ENCODE results near the gene FADS2. TPM values are rescaled to one million over a fixed set of nuclear protein-coding genes. Genes with fewer than 3 reads are reported as not detected.

The FADS2 gene
- total and polyA plus RNA-seq, 2 experiments from 2014 or later: 124 to 392 TPM

- no peak for TF ChIP-seq ZNF114 (CRISPR knock-in tag; IDR thresholded peaks at IDR 0.05)
- no peak for TF ChIP-seq CTCF (conservative IDR thresholded peaks at IDR 0.05; ENCODE audit: low read depth in 2 of 2)
- no peak for TF ChIP-seq POLR2AphosphoS5 (IDR thresholded peaks at IDR 0.05; ENCODE audit: low read depth)
- TF ChIP-seq CREB1 (CRISPR knock-in tag; IDR thresholded peaks at IDR 0.05; ENCODE audit: low read depth): no peak
- TF ChIP-seq ZNF462 (CRISPR knock-in tag; IDR thresholded peaks at IDR 0.05): no peak
Observed at GRCh38 chr11:61913699-61914395, 85.7 kb downstream of the FADS2 start (continued).

- peaks cover 23% of the 10 kb centered on the region for H3K27me3 ChIP-seq (ENCODE audit: insufficient read depth)
- H4K20me1 ChIP-seq (replicated peaks; ENCODE audit: insufficient read depth): no peaks in the 10 kb centered on the region
- H3K9me2 ChIP-seq (ENCODE audit: insufficient read depth): no peaks in the 10 kb centered on the region
- no peaks in the 10 kb centered on the region for H3K79me2 ChIP-seq (replicated peaks; ENCODE audit: insufficient read depth)
- no peaks in the 10 kb centered on the region for H3F3A ChIP-seq (replicated peaks; ENCODE audit: low read depth)
- no peak overlapping the region for H3K4me3 ChIP-seq
- Mint-ChIP-seq H3K4me3 (no peak overlapping the region), H3K4me1 (peaks cover 10% of the 10 kb centered on the region; the same call in 2 of the 3 replicates), H3K27me3 (ENCODE audit: insufficient read depth, low read depth, poor library complexity) (peaks cover 38% of the 10 kb centered on the region), H3K36me3 (ENCODE audit: low read depth) (no peaks in the 10 kb centered on the region; the same call in 2 of the 3 replicates), H3K9me3 (no peaks in the 10 kb centered on the region; the same call in 2 of the 3 replicates), H3K27ac (no peak overlapping the region)
- no peak for DNase-seq (ENCODE audit: low spot score)
- H3K36me3 ChIP-seq (ENCODE audit: insufficient read depth): no peaks in the 10 kb centered on the region
- no peak overlapping the region for H3K4me2 ChIP-seq
- no peak overlapping the region for H3K27ac ChIP-seq (ENCODE audit: low read depth)
- no peak overlapping the region for H2AFZ ChIP-seq
- H3K4me1 ChIP-seq (ENCODE audit: insufficient read depth): peaks cover 5% of the 10 kb centered on the region
- no peak for ATAC-seq
- TF ChIP-seq EZH2 (IDR thresholded peaks at IDR 0.05; ENCODE audit: low read depth, unreplicated experiment): no peak
- TF ChIP-seq STAT1 (IDR thresholded peaks at IDR 0.05; ENCODE audit: unreplicated experiment): no peak
- no peak for TF ChIP-seq EZH2phosphoT487 (IDR thresholded peaks at IDR 0.05; ENCODE audit: unreplicated experiment)
Observed at GRCh38 chr11:61914471-61915171, 86.5 kb downstream of the FADS2 start.
